Measurements from ENCODE around the gene SLC30A1. TPM values are rescaled to one million over a fixed set of nuclear protein-coding genes. Genes with fewer than 3 reads are reported as not detected.

Gene SLC30A1
- total RNA-seq, 4 donors from 2014 or later, result 8.3 to 12.4 (median 10.3) TPM

DNA sequence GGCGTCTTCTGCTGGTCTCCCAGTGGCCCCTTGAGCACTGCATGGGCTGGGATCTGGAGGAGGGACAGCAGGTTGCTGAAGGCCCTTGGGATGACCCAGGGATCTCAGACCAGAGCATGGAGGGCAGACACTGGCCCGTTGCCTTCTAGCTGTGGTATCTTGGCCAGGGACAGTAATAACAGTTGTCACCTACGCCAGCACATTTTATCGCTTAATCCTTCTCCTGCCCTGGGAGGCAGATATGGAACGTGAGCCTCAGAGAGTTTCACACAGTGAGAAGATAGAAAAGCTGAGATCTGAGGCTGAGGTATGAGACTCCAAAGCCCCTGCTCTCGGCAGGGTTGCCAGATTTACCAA, 46.9 kb downstream of the SLC30A1 start:
- 73 to 83% methylated on average over 4 to 6 of the region's 6 CpGs for WGBS, 2 donors
- Histone ChIP-seq H3K27me3 (no peaks in the 10 kb centered on the region), H3K27ac (no peak overlapping the region), H3K4me3 (no peak overlapping the region), H3K9me3 (no peaks in the 10 kb centered on the region), H3K36me3 (no peaks in the 10 kb centered on the region), H3K4me1 (peaks cover 0 to 19% (median 7%) of the 10 kb centered on the region in 3 donors)
- intact Hi-C loops (cut with DNase I), result no loop called here
- DNase-seq, result no peak
- TF ChIP-seq, protein P1, sequence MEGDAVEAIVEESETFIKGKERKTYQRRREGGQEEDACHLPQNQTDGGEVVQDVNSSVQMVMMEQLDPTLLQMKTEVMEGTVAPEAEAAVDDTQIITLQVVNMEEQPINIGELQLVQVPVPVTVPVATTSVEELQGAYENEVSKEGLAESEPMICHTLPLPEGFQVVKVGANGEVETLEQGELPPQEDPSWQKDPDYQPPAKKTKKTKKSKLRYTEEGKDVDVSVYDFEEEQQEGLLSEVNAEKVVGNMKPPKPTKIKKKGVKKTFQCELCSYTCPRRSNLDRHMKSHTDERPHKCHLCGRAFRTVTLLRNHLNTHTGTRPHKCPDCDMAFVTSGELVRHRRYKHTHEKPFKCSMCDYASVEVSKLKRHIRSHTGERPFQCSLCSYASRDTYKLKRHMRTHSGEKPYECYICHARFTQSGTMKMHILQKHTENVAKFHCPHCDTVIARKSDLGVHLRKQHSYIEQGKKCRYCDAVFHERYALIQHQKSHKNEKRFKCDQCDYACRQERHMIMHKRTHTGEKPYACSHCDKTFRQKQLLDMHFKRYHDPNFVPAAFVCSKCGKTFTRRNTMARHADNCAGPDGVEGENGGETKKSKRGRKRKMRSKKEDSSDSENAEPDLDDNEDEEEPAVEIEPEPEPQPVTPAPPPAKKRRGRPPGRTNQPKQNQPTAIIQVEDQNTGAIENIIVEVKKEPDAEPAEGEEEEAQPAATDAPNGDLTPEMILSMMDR (IDR thresholded peaks at IDR 0.05), result no peak
- TF ChIP-seq POLR2A (IDR thresholded peaks at IDR 0.05), result no peak

DNA sequence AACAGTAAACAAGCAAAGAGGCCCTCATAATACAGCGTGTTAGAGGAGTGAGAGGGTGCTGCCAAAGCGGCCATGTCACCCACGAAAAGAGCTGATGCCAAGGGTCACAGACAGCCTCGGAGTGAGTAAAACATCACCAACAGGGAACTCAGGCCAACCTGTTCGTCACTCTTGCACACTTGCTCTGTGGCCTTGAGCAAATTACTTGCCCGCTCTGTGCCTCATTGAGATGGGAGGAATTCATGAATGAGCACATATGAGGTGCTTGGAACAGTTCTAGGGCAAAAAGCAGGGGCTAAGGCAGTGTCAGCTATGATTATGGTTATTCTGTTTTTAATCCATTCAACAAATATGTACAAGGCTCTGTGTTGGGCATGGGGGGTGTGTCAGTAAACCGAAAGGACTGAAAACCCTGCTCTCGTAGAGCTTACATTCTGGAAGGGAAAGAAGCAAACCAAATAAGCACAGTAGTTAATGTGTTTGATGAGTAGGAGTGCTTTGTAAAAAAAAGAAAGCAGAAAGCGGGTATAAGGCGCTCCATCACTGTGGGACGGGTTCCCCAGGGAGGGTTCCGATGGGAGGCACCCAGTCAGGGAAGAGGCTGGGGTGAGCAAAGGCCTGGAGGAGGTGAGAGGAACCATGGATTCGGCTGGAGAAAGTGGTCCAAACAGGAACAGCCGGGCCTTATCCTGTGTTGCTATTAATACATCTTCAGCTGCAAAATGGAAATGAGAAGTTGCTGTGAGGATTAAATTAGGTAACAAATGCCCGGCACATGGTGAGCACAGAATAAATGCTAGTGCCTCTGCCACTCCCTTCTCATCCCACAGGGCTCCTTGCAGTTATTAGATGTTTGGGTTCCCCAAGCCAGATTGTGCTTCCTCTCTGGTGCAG, 47.5 kb downstream of the SLC30A1 start:
- H3K4me1 ChIP-seq, result peaks cover 0 to 19% (median 7%) of the 10 kb centered on the region in 3 donors
- no peaks in the 10 kb centered on the region for H3K36me3 ChIP-seq
- intact Hi-C loops (cut with DNase I), result no loop called here
- no peak overlapping the region for H3K4me3 ChIP-seq
- no peaks in the 10 kb centered on the region for H3K27me3 ChIP-seq
- TF ChIP-seq POLR2A (IDR thresholded peaks at IDR 0.05), result no peak
- TF ChIP-seq, protein P1 (IDR thresholded peaks at IDR 0.05), result no peak
- DNase-seq, result no peak
- H3K27ac ChIP-seq, result no peak overlapping the region
- WGBS, 2 donors, result 74 to 75% methylated on average over 15 of the region's 15 CpGs
- H3K9me3 ChIP-seq, result no peaks in the 10 kb centered on the region

- Histone ChIP-seq H3K4me3 (no peak overlapping the region), H3K9me3 (no peaks in the 10 kb centered on the region), H3K27me3 (no peaks in the 10 kb centered on the region), H3K27ac (no peak overlapping the region), H3K4me1 (peaks cover 0 to 19% (median 7%) of the 10 kb centered on the region in 3 donors), H3K36me3 (no peaks in the 10 kb centered on the region)
- no peak for DNase-seq
- TF ChIP-seq, protein P1 (IDR thresholded peaks at IDR 0.05), result no peak
- TF ChIP-seq POLR2A (IDR thresholded peaks at IDR 0.05), result no peak
- intact Hi-C loops (cut with DNase I), result no loop called here
- 39 to 59% methylated on average over 2 of the region's 2 CpGs for WGBS, 2 donors
Observed at GRCh38 chr1:211530102-211530501, 48.9 kb downstream of the SLC30A1 start.

DNA sequence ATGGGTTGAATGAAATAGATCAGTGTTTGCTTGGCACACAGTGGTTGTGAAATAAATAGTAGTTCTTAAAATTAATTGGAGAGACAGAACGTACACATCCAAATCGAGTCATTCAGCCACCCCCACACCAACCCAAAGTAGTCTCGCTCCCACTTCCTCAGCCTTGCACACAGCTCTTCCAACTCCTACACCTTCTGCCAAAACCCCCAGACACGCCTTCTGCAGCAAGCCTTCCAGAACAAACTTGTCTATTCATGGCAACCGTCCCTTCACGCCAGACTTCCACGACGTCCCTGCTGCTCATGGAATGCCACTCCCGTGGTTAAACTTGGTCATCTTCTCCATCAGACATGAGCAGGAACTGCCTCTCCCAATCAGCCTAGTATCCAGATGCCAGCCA, 49.5 kb downstream of the SLC30A1 start:
- Histone ChIP-seq H3K27me3 (no peaks in the 10 kb centered on the region), H3K4me3 (no peak overlapping the region), H3K9me3 (no peaks in the 10 kb centered on the region), H3K27ac (no peak overlapping the region), H3K4me1 (peaks cover 0 to 19% (median 7%) of the 10 kb centered on the region in 3 donors), H3K36me3 (no peaks in the 10 kb centered on the region)
- TF ChIP-seq, protein P1 (IDR thresholded peaks at IDR 0.05), result no peak
- TF ChIP-seq POLR2A (IDR thresholded peaks at IDR 0.05), result no peak
- intact Hi-C loops (cut with DNase I), result no loop called here
- no peak for DNase-seq
- 27 to 43% methylated on average over 9 of the region's 9 CpGs for WGBS, 2 donors

DNA sequence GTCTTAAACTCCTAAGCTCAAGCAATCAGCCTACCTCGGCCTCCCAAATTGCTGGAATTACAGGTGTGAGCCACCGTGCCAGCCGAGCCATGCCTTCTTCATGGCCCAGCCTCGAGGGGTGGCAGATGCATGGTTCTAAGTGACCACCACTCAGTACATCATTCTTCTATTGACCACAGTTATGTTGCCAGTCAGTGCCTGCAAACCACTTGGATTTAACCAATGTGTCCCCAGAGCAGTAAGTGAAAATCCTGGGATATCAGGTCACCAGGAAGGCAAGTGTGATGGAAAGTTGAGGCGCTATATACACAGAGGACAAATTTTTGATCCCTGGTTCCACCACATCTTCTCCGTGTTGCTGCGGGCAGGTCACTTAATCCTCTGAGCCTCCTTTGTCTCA, 50.0 kb downstream of the SLC30A1 start:
- H3K4me1 ChIP-seq, result peaks cover 0 to 19% (median 7%) of the 10 kb centered on the region in 3 donors
- 89 to 93% methylated on average over 6 to 7 of the region's 7 CpGs for WGBS, 2 donors
- no peak for DNase-seq
- no peak overlapping the region for H3K27ac ChIP-seq
- intact Hi-C loops (cut with DNase I), result no loop called here
- no peak overlapping the region for H3K4me3 ChIP-seq
- H3K36me3 ChIP-seq, result no peaks in the 10 kb centered on the region
- H3K9me3 ChIP-seq, result no peaks in the 10 kb centered on the region
- H3K27me3 ChIP-seq, result no peaks in the 10 kb centered on the region
- no peak for TF ChIP-seq POLR2A (IDR thresholded peaks at IDR 0.05)
- TF ChIP-seq, protein P1 (IDR thresholded peaks at IDR 0.05), result no peak

Data from esophagus squamous epithelium (tissue), 5 donors.